HG03066 (cell line): Measurements from ENCODE around the gene TOP2A.
A peak's percentile ranks its signal among the peaks of the same experiment; 100 is the strongest.

Experiments used
- ATAC-seq: cut with Tn5 transposase; IDR thresholded peaks from one replicate; pipeline ENCODE4 v1.9.1; 2021; ENCODE audit warnings: low read depth; ENCODE audit not compliant: unreplicated experiment

Gene TOP2A, protein sequence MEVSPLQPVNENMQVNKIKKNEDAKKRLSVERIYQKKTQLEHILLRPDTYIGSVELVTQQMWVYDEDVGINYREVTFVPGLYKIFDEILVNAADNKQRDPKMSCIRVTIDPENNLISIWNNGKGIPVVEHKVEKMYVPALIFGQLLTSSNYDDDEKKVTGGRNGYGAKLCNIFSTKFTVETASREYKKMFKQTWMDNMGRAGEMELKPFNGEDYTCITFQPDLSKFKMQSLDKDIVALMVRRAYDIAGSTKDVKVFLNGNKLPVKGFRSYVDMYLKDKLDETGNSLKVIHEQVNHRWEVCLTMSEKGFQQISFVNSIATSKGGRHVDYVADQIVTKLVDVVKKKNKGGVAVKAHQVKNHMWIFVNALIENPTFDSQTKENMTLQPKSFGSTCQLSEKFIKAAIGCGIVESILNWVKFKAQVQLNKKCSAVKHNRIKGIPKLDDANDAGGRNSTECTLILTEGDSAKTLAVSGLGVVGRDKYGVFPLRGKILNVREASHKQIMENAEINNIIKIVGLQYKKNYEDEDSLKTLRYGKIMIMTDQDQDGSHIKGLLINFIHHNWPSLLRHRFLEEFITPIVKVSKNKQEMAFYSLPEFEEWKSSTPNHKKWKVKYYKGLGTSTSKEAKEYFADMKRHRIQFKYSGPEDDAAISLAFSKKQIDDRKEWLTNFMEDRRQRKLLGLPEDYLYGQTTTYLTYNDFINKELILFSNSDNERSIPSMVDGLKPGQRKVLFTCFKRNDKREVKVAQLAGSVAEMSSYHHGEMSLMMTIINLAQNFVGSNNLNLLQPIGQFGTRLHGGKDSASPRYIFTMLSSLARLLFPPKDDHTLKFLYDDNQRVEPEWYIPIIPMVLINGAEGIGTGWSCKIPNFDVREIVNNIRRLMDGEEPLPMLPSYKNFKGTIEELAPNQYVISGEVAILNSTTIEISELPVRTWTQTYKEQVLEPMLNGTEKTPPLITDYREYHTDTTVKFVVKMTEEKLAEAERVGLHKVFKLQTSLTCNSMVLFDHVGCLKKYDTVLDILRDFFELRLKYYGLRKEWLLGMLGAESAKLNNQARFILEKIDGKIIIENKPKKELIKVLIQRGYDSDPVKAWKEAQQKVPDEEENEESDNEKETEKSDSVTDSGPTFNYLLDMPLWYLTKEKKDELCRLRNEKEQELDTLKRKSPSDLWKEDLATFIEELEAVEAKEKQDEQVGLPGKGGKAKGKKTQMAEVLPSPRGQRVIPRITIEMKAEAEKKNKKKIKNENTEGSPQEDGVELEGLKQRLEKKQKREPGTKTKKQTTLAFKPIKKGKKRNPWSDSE (N-terminal part only)

DNA sequence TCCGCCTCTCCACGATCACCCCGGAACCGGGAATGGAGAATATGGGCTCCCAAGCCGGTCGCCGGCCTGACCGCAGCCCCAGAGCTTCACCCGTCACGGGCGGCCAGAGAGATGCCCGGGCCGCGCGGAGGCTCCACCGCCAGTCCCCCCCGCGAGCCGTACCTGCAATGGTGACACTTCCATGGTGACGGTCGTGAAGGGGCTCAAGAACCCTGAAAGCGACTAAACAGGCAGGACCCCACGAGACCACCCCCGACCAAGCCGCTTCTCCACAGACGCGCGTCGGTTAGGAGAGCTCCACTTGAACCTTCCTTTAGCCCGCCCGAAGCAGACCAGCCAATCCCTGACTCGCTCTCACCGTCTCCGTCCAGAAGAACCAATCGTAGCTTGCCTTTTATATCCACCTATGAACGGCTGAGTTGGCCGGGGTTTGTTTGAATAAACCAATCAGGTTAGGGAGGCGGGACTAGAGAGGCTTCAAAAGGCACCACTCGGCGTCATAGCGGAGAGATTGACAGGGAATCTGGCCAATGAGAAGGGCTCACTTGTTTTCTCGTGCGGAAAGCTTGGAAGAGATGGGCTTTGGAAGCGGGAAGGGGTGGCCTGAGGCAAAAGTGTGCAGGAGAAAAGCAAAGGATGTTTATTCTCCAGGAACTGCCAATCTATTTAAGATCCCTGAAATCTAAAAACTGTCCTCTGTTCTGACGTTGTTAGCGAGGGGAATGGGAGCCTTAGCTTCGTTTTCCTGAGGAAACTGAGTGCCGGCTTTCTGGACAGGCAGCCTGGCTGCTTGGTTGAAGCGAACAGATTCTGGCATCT, at the start of gene TOP2A:
TOP2A (minus strand) TSS at position 288 of the 819 bp plus-strand sequence; CDS start at position 183, 105 bp downstream.
- ATAC-seq = peak; percentile 97

DNA sequence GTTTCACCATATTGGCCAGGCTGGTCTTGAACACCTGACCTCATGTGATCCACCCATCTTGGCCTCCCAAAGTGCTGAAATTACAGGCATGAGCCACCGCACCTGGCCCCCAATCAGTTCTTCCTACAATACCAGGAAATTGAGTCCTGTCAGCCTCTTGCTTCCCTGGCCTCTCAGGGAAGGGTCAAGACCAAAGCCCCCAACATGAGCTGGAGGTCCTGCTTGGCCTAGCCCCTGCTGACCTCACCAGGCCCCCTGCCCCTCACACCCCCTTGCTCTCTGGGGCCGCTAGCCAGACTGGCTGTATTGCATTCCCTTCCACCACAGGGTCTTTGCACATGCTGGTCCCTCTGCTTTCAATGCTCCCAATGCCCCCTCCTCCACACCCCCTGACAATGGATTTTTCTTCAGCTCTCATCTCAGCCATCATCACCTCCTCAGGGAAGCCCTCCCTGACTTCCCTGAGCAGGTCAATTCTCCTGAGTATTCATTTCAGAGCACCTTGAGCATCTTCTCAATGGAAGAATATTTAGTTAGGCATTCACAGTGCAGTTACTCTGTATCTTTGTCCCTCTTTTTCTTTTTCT, 49.7 kb upstream of the TOP2A start:
- ATAC-seq = no peak

DNA sequence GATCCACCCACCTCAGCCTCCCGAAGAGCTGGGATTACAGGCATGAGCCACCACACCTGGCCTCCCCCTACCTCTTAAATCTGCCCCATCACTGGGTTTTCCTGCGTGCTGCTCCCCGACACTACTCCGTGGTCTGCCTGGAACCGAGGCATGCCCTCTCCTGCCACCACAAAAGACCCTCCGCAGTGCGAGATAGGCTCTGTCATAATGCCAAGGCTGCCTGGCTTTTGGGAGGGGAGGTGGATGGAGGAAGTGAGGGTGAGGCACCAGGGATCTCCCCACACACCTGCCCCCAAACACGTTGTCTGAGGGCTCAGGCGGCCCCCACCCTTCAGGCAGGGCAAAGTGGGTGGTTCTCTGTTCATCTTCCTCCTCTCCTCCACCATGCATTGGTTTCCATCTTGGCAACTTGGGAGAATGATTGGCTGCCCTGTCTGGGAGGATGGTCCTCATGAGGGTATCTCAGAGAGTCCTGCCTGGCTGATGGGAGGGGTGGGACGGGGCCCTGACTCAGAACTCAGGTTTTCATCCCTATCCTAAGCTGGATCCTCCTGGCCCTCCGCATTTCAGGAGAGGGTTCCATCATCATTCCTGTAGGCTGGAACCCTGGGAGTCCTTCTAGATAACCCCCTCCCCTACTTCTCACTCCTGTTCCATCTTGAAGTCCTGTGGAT, 48.7 kb upstream of the TOP2A start:
- ATAC-seq = no peak

DNA sequence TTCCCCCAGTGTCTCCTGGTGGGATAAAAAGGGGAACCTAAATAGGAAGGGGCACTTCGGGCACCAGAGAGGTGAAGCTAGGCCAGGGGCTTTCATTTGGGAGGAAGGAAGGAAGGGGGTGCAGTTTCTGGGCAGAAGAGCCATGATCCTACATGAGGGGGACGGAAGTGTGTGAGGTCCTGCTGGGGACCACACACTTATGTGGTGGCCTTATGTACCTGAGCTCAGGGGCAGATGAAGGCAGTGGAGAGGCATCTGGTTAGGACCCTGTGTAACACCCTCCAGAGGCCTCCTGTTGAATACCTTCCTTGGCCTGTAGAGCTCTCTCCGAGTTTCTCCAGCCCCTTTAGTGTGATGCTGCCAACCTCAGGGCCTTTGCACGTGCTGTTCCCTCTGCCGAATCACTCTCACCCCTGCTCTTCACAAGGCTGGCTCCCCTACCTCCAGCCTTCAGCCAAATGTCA, 46.7 kb upstream of the TOP2A start:
- no peak for ATAC-seq

DNA sequence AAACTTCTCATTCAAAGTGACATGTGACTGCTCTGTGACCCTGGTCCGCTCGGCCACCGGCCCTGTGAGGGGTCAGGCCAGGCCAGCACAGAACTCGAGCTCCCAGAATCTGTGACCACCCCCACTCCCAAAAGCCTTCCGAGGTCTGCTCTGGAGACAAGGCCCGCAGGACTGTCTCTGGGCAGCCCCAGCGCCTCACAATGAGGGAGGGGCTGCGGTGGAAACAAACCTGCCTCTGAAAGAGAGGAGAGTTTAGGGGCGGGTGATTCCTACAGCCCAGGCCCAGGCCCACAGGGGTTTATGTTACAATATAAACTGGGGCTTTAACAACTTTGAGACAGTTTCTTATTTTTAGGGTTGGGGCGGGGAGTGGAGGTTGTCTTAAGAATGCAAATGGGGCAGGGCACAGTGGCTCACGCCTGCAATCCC, 45.4 kb upstream of the TOP2A start:
- no peak for ATAC-seq

DNA sequence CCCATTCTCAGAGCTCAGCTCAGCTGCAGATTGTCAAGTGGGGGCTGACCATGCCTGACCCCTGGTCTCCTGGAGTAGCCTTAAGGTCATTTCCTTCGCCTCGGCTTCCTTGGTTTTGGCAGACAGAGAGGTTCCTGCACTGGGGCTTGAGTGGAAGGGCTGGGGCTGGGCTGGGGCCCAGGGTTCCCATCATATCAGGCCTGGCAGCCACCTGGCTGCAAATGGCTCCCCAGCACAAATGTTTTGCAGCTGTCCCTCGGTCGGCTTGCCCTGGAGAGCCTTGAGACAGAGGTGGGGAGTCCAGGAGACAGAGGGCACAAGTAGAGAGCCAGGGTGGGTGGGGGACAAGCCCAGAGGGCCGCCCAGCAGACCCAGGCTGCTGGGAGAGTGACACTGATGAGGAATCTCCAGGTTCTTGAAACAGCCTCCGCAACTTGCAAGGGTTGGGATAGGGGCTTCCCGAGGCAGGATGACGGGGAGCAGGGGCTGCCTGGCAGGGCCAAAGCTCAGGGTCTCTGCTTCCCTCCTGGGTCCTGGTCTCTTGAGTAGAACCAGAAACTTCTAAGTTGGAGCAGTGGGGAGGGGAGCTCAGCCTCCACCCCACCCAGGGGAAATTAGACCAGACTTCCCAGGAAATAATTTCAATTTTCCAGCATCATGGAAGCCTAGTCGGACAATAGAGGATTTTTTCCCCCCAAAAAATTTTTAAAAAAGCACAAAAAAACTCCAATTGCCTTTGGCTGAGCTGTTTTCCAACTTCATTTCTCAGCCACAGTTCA, 44.8 kb upstream of the TOP2A start:
- no peak for ATAC-seq

DNA sequence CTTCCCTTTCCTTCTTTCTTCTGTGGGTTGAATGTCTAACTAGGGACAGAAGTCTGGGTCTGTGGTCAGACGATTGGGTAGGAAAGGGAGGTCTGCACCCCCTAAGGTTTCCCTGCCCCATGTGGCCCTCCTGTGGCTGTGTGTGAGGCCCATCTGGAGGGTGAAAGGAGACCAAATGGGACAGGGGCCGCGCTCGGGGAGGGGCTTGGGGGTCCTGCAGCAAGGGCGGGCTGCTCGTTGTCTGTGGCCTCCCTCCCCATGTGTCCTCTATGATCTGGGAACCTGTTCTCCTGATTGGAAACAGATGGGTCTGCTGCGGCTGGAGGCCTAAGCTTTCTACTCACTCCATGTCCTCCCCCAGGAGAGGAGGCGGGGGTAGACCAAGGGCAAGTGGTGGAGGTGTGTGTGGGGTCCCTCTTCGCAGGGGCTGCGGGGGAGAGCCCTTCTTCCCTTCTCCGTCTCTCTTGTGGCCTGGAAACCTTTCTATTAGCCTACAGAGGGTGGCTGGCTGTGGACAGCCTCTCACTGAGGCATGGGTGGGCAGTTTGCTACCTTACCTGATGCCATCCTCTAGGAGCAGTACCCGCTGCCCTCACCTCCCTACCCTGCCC, 44.1 kb upstream of the TOP2A start:
- no peak for ATAC-seq

DNA sequence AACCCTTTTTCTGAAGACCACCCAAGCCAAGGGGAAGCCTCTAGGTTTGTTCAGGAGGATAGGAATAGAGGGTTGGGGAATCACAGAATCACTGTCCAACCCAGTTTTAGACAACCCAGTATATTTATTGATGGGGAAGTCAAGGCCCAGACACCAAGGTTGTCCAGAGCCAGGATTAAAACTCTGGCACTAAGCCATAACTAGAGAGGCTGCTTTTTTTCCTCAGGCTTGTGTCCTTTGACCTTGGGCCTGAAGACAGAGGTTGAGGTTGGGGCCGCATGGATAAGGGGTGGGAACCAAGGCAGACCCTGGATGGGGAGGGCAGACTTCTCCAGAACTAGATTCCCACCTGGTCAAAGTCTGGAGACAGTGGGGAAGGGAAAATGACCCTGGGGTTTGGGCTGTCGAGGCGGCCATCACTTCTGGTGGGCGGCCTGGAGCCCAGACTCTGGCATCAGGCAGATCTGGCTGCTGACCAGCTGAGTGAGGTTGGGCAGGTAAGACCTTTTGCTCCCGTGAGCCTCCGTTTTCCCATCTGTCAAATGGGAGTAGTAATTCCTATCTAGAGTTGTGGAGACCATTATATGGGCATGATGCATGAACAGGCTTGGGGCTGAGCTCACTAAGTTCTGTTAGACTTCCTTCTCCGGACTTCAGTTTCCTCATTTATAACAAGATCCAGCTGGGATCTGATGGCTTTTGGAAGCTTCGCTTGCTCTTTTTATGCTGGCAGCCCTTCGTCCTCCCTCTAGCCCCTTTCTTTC, 43.5 kb upstream of the TOP2A start:
- no peak for ATAC-seq

DNA sequence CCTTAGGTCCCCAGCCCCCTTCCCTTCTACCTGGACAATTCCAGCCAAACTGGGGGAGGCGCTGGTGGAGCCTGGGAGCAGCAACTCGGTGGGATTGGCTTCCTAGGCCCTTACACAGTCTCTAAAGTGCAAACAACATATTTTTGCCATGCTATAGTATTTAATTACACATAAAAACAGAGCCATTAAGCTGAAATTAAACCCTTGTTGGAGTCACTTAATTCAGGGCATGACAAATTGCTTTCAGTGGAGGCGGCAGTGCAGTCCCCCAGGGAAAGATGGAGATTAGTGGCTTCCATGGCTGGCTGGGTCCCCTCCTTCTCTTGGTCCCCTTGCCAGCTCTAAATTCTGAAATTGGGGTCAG, 42.9 kb upstream of the TOP2A start:
- no peak for ATAC-seq

DNA sequence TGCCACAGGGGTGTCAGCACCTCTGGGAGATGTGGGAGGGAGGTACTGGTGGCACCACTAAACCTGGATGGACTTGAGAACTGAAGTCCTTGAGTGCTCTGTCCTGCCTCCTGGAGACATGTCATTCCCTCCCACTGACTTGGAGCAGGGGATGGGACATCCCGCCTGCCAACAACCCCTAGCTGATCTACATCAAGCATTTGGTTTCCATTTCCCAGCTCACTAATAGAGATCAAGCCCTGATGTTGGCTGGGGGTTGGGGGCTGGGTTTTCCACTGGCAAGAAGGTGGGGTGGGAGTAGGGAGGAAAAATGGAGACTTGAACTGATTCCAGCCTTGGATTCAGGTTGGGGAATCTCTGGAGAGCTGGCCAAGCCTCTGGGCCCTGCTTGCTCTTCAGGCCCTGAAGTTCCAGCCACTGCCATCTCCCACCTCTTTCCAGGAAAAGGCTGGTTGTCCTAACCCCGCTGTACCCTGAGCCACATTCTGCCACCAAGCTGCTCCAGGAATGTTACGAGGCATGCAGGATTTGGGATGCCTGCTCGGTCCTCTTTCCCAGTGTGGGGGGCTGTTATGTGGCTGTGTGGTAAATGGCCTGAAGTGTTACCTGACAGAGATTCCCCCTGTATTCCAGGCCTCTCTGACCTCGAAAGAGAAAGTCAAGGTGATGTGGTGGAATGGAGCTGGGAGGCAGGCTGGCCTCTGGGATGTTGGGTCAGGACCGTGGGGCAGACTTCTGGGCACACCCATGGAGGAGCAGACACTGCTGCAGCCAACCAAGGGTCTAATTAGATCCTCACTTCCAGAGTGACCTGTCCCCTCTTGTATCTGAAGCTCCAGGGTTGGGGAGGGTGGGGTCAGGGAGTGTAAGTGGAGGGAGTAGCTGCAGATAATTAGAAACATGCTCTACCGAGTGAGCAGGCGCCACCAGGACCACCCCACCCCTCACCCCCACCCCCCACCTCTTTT, 42.2 kb upstream of the TOP2A start:
- ATAC-seq = no peak

DNA sequence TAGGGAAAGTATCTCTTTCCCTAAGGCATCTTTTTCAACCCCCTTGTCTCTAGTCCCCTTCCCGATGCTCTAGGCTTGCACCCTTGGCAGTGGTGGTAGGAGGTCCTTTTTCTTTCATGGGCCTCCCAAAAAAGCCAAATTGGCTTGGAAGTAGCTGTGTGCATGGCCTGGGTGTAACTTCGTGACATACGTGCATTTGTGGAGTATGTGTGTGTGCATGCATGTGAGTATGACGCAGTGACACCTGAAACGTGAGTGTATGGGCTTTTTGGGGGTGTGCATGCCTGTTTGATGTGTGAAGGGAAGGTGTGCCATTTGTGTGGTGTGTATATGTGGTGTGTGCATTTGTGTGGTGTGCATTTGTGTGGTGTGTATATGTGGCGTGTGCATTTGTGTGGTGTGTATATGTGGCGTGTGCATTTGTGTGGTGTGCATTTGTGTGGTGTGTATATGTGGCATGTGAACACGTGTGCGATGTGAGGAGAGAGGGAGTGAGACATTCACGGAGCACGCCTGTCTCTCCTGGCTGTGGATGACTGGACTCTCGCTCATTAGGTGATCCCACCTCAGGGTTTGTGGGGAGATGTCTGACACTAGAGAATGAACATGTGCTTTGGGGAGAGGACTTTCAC, 41.3 kb upstream of the TOP2A start:
- ATAC-seq = no peak

DNA sequence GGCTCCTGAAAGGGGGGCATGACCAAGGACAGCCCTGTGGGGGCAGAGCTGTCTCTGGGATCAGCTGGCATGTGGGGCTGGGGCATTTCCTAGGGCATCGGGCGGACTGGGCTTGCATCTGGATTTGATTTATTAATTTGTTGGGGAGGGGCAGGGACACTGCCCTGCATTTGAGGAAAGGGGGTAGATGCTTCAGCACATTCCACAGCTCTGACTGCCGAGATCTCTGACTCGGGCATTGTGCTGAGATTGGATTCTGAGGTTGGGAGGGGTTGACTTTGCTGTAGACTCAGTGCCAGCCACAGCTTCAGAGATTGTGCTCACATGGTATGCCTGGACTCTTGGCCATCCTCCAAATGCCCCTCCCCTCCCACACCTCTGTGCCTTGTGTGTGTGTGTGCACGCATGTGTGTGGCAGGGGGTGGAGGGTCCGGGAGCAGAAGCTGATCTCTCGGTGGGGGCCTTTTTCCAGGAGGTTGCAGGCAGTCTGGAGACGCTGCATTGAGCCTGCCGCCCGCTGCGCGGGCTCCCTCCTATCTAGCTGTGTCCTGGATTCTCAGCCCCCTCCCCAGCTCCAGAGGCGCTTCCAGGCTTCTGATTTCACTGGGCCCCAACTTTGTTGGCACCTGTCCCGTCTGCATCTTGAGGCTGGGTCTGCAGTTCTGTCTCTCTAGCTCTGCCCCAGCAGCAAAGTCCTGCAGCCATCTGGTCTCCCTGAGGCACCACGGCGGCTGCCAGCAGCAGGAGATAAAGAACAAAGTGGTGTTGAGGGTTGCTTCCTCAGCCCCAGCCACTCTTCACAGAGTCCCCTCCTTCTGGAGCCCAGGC, 40.5 kb upstream of the TOP2A start:
- no peak for ATAC-seq

DNA sequence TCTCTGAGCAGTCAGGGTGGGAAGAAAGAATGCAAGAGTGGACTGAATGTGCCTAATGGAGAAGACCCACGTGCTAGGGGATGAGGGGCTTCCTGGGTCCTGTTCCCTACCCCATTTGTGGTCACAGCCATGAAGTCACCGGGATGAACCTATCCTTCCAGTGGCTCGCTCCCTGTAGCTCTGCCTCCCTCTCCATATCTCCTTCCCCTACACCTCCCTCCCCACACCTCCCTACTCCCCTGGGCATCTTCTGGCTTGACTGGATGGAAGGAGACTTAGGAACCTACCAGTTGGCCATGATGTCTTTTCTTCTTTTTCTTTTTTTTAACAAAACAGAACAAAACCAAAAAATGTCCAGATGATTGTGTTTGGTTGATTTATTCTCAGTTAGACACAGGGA, 39.7 kb upstream of the TOP2A start:
- no peak for ATAC-seq

DNA sequence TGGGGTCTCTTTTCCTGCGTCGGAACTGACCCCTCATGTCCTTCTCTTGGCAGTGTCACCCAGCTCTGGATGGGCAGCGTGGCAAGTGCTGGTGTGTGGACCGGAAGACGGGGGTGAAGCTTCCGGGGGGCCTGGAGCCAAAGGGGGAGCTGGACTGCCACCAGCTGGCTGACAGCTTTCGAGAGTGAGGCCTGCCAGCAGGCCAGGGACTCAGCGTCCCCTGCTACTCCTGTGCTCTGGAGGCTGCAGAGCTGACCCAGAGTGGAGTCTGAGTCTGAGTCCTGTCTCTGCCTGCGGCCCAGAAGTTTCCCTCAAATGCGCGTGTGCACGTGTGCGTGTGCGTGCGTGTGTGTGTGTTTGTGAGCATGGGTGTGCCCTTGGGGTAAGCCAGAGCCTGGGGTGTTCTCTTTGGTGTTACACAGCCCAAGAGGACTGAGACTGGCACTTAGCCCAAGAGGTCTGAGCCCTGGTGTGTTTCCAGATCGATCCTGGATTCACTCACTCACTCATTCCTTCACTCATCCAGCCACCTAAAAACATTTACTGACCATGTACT, 38.8 kb upstream of the TOP2A start:
- no peak for ATAC-seq
